ENCODE data around the gene CATSPERB.

- TF ChIP-seq EP300 (IDR thresholded peaks at IDR 0.05), result no peak
- TF ChIP-seq CTCF (IDR thresholded peaks at IDR 0.05), result no peak
- no peak for TF ChIP-seq POLR2A (IDR thresholded peaks at IDR 0.05; ENCODE audit: low read depth)
- no peak for TF ChIP-seq POLR2AphosphoS5 (IDR thresholded peaks at IDR 0.05)
These were observed 95.3 kb downstream of the CATSPERB start for GRCh38 chr14:91636604-91637003.

All from esophagus muscularis mucosa (tissue), 4 donors.